Measurements from ENCODE around the gene NLRC5.

NLRC5 gene

DNA sequence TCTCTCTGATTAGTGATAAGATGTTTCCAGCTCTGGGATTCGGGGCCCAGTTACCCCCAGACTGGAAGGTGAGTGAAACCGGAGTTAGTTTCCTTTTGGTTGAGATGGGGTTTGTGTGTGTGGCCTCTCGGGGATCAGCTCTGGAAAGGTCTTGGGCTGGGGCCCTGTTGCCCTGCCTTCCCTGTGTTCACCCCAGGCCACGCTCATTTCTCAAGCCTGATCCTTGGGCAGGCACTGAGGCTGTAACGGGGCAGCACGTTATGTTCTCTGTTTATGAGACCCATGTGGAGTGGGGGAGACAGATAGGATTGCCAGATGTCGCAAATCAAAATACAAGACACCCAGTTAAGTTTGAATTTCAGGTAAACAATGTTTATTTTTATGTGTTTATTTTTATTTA is 138.5 kb downstream of the NLRC5 start:
- Histone ChIP-seq H3K9me2 (ENCODE audit: low read depth, low read length) (no peaks in the 10 kb centered on the region), H3K36me3 (ENCODE audit: insufficient read depth, low read length) (no peaks in the 10 kb centered on the region), H3K27me3 (ENCODE audit: insufficient read depth, low read length) (no peaks in the 10 kb centered on the region), H2AFZ (ENCODE audit: low read length) (no peak overlapping the region), H3K4me2 (ENCODE audit: low read length) (no peak overlapping the region), H4K20me1 (ENCODE audit: insufficient read depth, low read length) (no peaks in the 10 kb centered on the region), H3K9ac (ENCODE audit: low read length) (no peak overlapping the region), H3F3A (ENCODE audit: insufficient read depth, low read length) (no peaks in the 10 kb centered on the region), H3K79me2 (ENCODE audit: insufficient read depth, low read length) (no peaks in the 10 kb centered on the region), H3K27ac (ENCODE audit: low read depth, low read length, poor library complexity, severe bottlenecking) (no peak overlapping the region), H3K9me3 (ENCODE audit: low read length) (no peaks in the 10 kb centered on the region), H3K4me3 (ENCODE audit: low read depth, low read length, poor library complexity, severe bottlenecking) (no peak overlapping the region), H3K4me1 (ENCODE audit: insufficient read depth, low read length, severe bottlenecking) (no peaks in the 10 kb centered on the region)
- no peak for TF ChIP-seq EZH2 (IDR thresholded peaks at IDR 0.05; ENCODE audit: borderline replicate concordance, low read length)
- TF ChIP-seq CTCF (IDR thresholded peaks at IDR 0.05; ENCODE audit: low read length), result no peak

DNA sequence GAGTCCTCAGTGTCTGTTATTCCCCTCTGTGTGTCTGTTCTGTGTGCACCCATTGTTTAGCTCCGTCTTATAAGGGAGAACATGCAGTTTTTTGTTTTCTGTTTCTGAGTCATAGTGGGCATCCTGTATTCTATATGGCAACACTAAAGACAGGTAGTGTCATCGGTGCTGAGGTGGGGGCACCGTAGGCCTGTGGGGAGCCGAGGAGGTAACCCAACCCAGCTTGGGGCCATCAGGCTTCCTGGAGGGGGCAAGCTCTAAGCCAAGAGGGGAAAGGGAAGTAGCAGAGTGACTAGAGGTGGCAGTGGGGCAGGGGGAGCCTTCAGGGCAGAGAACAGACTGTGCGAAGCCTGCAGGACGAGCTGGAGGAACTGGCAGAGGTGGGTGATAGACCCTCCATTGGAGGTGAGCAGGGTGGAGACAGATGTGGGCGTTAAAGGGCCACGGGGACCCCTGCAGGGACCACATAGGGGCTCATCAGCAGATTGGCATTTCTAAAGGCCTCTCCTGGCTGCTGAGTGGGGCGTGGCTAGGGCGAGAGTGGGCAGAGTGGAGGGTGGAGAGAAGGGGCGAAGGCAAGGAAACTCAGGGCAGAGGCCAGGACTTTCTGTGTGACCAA is 139.5 kb downstream of the NLRC5 start:
- no peaks in the 10 kb centered on the region for H3K9me2 ChIP-seq (ENCODE audit: low read depth, low read length)
- no peaks in the 10 kb centered on the region for H4K20me1 ChIP-seq (ENCODE audit: insufficient read depth, low read length)
- H3K4me3 ChIP-seq (ENCODE audit: low read depth, low read length, poor library complexity, severe bottlenecking), result no peak overlapping the region
- H3K4me2 ChIP-seq (ENCODE audit: low read length), result no peak overlapping the region
- H3K79me2 ChIP-seq (ENCODE audit: insufficient read depth, low read length), result no peaks in the 10 kb centered on the region
- H3K27ac ChIP-seq (ENCODE audit: low read depth, low read length, poor library complexity, severe bottlenecking), result no peak overlapping the region
- H3K9me3 ChIP-seq (ENCODE audit: low read length), result no peaks in the 10 kb centered on the region
- H3K4me1 ChIP-seq (ENCODE audit: insufficient read depth, low read length, severe bottlenecking), result no peaks in the 10 kb centered on the region
- no peaks in the 10 kb centered on the region for H3K36me3 ChIP-seq (ENCODE audit: insufficient read depth, low read length)
- H2AFZ ChIP-seq (ENCODE audit: low read length), result no peak overlapping the region
- H3K9ac ChIP-seq (ENCODE audit: low read length), result no peak overlapping the region
- H3F3A ChIP-seq (ENCODE audit: insufficient read depth, low read length), result no peaks in the 10 kb centered on the region
- H3K27me3 ChIP-seq (ENCODE audit: insufficient read depth, low read length), result no peaks in the 10 kb centered on the region
- TF ChIP-seq EZH2 (IDR thresholded peaks at IDR 0.05; ENCODE audit: borderline replicate concordance, low read length) (no peak), CTCF (IDR thresholded peaks at IDR 0.05; ENCODE audit: low read length) (no peak)

DNA sequence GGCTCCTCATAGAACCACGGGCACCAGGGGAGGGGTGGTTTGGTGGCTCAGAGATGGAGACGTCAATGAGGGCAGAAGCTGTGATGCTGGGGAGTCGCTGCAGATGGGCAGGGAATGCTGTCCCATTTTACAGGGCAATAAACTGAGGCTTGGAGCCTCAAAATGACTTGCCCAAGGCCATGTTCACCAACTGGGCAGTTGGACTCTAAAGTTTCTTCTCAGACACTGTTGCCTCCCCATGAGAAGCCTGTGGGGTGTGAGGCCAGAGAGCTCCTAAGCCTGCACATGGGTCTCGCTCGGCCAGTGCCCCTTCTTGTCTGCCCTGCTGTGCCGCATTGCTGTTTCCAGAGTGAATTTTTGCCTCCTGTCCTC is 141.6 kb downstream of the NLRC5 start:
- H4K20me1 ChIP-seq (ENCODE audit: insufficient read depth, low read length), result no peaks in the 10 kb centered on the region
- no peaks in the 10 kb centered on the region for H3K9me3 ChIP-seq (ENCODE audit: low read length)
- TF ChIP-seq EZH2 (IDR thresholded peaks at IDR 0.05; ENCODE audit: borderline replicate concordance, low read length) (no peak), CTCF (IDR thresholded peaks at IDR 0.05; ENCODE audit: low read length) (no peak)
- H3K4me2 ChIP-seq (ENCODE audit: low read length), result no peak overlapping the region
- H3K4me3 ChIP-seq (ENCODE audit: low read depth, low read length, poor library complexity, severe bottlenecking), result no peak overlapping the region
- H3K36me3 ChIP-seq (ENCODE audit: insufficient read depth, low read length), result no peaks in the 10 kb centered on the region
- H3K9ac ChIP-seq (ENCODE audit: low read length), result no peak overlapping the region
- no peak overlapping the region for H3K27ac ChIP-seq (ENCODE audit: low read depth, low read length, poor library complexity, severe bottlenecking)
- no peaks in the 10 kb centered on the region for H3K27me3 ChIP-seq (ENCODE audit: insufficient read depth, low read length)
- no peaks in the 10 kb centered on the region for H3K79me2 ChIP-seq (ENCODE audit: insufficient read depth, low read length)
- no peaks in the 10 kb centered on the region for H3K9me2 ChIP-seq (ENCODE audit: low read depth, low read length)
- no peak overlapping the region for H2AFZ ChIP-seq (ENCODE audit: low read length)
- H3K4me1 ChIP-seq (ENCODE audit: insufficient read depth, low read length, severe bottlenecking), result peaks cover 13% of the 10 kb centered on the region
- no peaks in the 10 kb centered on the region for H3F3A ChIP-seq (ENCODE audit: insufficient read depth, low read length)

Data from OCI-LY1 (cell line).